HG03521 (cell line): Measurements from ENCODE around the gene ENC1.

ENCODE experiments used
- ATAC-seq: cut with Tn5 transposase; IDR thresholded peaks from one replicate; pipeline ENCODE4 v1.9.1; 2021; ENCODE audit warnings: mild to moderate bottlenecking, moderate library complexity; ENCODE audit not compliant: unreplicated experiment

ENC1 gene

GRCh38 chr5:74632947-74633356, 7.6 kb downstream of the ENC1 start:
- ATAC-seq = no peak

GRCh38 chr5:74631081-74631953, 9.2 kb downstream of the ENC1 start:
- peak; percentile 89 for ATAC-seq

- ATAC-seq = no peak
Measured at GRCh38 chr5:74630453-74631066, 10.0 kb downstream of the ENC1 start.

- ATAC-seq = no peak
Measured at GRCh38 chr5:74629326-74629725, 11.2 kb downstream of the ENC1 start.

GRCh38 chr5:74628359-74628758, 12.2 kb downstream of the ENC1 start:
- no peak for ATAC-seq

- no peak for ATAC-seq
Measured at GRCh38 chr5:74627646-74628279, 12.8 kb downstream of the ENC1 start.

- no peak for ATAC-seq
Measured at GRCh38 chr5:74626386-74627222, 13.9 kb downstream of the ENC1 start.

- no peak for ATAC-seq
Measured at GRCh38 chr5:74625742-74626241, 14.7 kb downstream of the ENC1 start.

- no peak for ATAC-seq
Measured at GRCh38 chr5:74624931-74625505, 15.5 kb downstream of the ENC1 start.

GRCh38 chr5:74624501-74624900, 16.0 kb downstream of the ENC1 start:
- ATAC-seq = no peak

- no peak for ATAC-seq
Measured at GRCh38 chr5:74623748-74624408, 16.6 kb downstream of the ENC1 start.

GRCh38 chr5:74623006-74623611, 17.4 kb downstream of the ENC1 start:
- no peak for ATAC-seq

- ATAC-seq = no peak
Measured at GRCh38 chr5:74622122-74622521, 18.4 kb downstream of the ENC1 start.

- no peak for ATAC-seq
Measured at GRCh38 chr5:74621492-74621891, 19.0 kb downstream of the ENC1 start.

GRCh38 chr5:74619308-74619707, 21.2 kb downstream of the ENC1 start:
- ATAC-seq = no peak

- ATAC-seq = no peak
Measured at GRCh38 chr5:74618106-74618505, 22.4 kb downstream of the ENC1 start.

- ATAC-seq = no peak
Measured at GRCh38 chr5:74617202-74617601, 23.3 kb downstream of the ENC1 start.

- no peak for ATAC-seq
Measured at GRCh38 chr5:74616236-74617146, 24.0 kb downstream of the ENC1 start.
